Dendritic cell treated with granulocyte-macrophage colony-stimulating factor and Interleukin-4, amounts not matched to agents 40 ng/mL and 50 ng/mL, for 4 days (primary cell): ENCODE data around the gene ENTHD1.
"Not testable (repeated sequence)": the region's sequence is repeated elsewhere in the genome, so short reads cannot be mapped to it uniquely, and the experiment has no call there.

ENCODE experiments used
- H3K27ac Mint-ChIP-seq: one replicate; pipeline ENCODE4 v1.8.0; 2022; ENCODE audit warnings: mild to moderate bottlenecking, mixed read lengths
- H3K27me3 Mint-ChIP-seq: one replicate; pipeline ENCODE4 v1.8.0; 2022; ENCODE audit warnings: mild to moderate bottlenecking, mixed read lengths
- H3K36me3 Mint-ChIP-seq: one replicate; pipeline ENCODE4 v1.8.0; 2022; ENCODE audit warnings: low read depth, mixed read lengths
- H3K4me1 Mint-ChIP-seq: one replicate; pipeline ENCODE4 v1.8.0; 2022; ENCODE audit warnings: low read depth, mixed read lengths
- H3K4me3 Mint-ChIP-seq: one replicate; pipeline ENCODE4 v1.8.0; 2022; ENCODE audit warnings: mild to moderate bottlenecking, moderate library complexity, mixed read lengths
- H3K9me3 Mint-ChIP-seq: one replicate; pipeline ENCODE4 v1.8.0; 2022; ENCODE audit warnings: mixed read lengths
- intact Hi-C: fragments of 100-400 bp; cut with micrococcal nuclease; formaldehyde crosslinking; loops from one replicate; pipeline ENCODE4 v1.15.0; 2022

The ENTHD1 gene

DNA sequence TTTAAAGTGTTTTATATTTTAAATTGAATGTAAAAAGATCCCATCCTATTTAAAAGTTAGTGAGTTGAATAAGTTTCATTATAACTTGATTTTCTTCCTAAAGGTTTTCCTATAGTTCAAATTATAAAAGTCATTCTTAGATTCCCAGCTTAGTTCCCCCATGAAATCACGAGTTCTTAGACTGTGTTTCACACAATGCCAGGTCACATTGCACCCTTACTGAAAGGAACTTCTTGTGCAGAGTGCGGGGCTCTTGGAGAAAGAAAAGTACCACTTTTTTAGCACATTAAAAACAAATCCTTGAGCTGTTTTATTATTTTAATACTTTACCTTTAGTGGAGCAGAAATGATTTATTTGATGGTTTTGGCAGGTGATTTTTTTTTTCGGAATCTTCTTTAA lies 22.9 kb upstream of the ENTHD1 start:
- Mint-ChIP-seq H3K4me3 (no peak overlapping the region), H3K36me3 (no peaks in the 10 kb centered on the region), H3K27ac (no peak overlapping the region), H3K9me3 (no peaks in the 10 kb centered on the region), H3K27me3 (peaks cover 44% of the 10 kb centered on the region), H3K4me1 (peaks cover 6% of the 10 kb centered on the region)
- intact Hi-C loops = no loop called here

DNA sequence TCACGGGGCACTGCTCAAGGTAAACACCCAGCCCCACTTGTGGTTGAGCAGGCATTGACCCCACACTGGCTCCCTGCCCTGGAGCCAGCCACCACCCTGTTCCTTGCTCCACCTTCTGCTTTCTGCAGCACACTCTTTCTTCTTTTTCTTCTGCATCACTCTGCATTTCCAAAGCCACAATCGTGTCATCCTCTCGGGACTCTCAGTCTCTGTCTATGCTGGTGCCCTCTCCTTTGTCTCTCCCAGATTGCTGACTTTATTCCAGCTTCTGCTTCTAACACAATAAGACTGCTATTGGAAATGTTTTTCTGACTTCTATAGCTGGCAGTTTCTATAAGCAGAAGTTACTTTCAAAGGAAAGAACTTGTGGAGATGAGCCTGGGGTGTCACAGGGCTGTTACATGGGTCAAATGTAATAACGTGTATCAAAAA lies 21.8 kb upstream of the ENTHD1 start:
- Mint-ChIP-seq H3K36me3 (no peaks in the 10 kb centered on the region), H3K4me3 (no peak overlapping the region), H3K27ac (no peak overlapping the region), H3K4me1 (peaks cover 6% of the 10 kb centered on the region), H3K9me3 (no peaks in the 10 kb centered on the region), H3K27me3 (peaks cover 43% of the 10 kb centered on the region)
- intact Hi-C loops = no loop called here

DNA sequence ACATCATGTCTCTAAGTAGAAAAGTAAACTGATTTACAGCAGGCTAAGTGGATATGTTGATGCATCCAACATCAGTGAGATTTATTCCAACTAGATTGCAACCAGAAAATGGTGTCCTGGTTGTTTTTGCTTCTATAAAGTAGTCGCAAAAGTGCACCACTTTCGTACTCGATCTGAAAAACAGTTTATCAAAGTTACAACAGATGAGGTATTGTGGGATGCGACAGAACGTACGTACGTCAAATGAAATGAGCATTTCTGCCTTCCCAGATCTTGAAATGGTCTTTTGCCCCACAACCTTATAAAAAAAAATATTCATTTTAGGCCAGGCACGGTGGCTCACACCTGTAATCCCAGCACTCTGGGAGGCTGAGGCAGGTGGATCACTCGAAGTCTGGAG lies 21.0 kb upstream of the ENTHD1 start:
- no peak overlapping the region for H3K27ac Mint-ChIP-seq
- no peak overlapping the region for H3K4me3 Mint-ChIP-seq
- intact Hi-C loops = no loop called here
- no peaks in the 10 kb centered on the region for H3K9me3 Mint-ChIP-seq
- H3K36me3 Mint-ChIP-seq = no peaks in the 10 kb centered on the region
- peaks cover 6% of the 10 kb centered on the region for H3K4me1 Mint-ChIP-seq
- peaks cover 45% of the 10 kb centered on the region for H3K27me3 Mint-ChIP-seq

DNA sequence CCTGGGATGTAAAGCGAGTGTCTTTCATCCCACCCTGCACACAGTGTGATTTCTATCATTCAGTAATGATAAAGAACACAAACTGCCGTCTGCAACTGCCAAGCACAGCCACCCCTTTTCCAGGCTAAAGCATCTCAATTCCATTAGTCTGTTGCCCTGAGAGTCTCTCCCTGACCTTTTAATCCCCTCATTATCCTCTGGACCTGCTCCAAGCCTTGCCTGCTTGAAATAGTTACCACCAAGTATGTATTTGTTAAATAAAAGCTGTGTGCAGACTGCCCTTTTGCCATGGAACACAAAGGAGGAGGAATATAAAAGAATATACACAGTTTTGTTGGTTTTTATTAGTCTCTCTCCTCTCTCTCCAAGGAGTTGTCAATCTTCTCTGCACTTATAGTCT lies 20.3 kb upstream of the ENTHD1 start:
- intact Hi-C loops = no loop called here
- peaks cover 46% of the 10 kb centered on the region for H3K27me3 Mint-ChIP-seq
- no peaks in the 10 kb centered on the region for H3K9me3 Mint-ChIP-seq
- no peak overlapping the region for H3K27ac Mint-ChIP-seq
- H3K36me3 Mint-ChIP-seq = no peaks in the 10 kb centered on the region
- H3K4me3 Mint-ChIP-seq = no peak overlapping the region
- H3K4me1 Mint-ChIP-seq = peaks cover 6% of the 10 kb centered on the region

DNA sequence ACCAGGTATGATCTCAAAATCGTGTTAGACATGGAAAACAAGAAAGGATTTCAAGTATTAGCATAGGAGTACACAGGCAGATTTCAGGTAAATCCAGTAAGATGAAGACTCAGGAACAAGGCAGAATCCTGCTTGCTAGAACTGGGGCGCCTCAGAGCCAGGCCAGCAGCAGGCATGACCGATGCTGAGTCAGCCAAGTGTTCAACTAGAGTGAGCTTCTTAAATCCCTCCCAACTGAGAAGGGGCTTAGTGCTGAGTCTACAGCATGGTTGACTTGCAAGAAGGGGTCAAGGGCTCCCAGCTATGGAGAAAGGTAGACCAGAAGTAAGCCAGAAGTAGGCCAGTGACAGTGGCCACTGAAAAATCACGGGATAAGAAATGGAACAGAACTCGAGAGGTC lies 19.8 kb upstream of the ENTHD1 start:
- intact Hi-C loops = no loop called here
- Mint-ChIP-seq H3K36me3 (no peaks in the 10 kb centered on the region), H3K4me1 (peaks cover 6% of the 10 kb centered on the region), H3K9me3 (no peaks in the 10 kb centered on the region), H3K27me3 (peaks cover 51% of the 10 kb centered on the region), H3K4me3 (no peak overlapping the region), H3K27ac (no peak overlapping the region)

DNA sequence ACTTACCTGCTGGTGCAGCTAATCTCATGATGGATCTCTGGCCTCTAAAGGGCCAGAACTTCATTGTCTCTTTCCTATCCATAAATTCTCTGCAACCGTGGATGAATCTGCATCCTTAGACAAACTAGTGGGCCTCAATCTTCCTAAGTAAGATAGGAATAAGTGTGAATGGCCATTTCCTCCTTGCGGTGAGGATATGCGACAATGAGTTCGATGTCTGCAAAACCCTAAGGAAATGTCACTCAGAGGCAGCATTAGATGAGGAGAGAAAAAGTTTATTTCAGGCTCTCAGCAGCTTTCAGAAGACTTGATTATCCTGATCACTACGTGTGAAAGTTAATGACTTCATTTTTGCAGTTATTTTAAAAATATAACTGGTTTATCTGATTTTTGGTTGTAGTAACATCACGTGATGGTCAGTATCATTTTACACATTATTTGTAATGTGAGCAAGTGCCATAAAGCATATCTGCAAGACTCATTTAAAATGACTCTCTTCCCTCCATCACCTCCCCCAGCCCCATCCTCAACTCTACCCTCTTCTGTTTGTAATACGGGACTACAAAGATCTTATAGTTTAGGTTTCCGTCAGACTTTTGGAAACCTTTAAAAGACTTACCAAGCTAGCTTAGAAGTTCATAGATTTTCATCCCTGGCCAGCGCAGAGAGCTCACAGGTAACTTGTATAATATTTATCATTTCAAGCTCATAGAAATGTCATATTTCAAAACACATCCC lies 17.5 kb upstream of the ENTHD1 start:
- Mint-ChIP-seq H3K9me3 (no peaks in the 10 kb centered on the region), H3K4me1 (peaks cover 6% of the 10 kb centered on the region)
- intact Hi-C loops = no loop called here

DNA sequence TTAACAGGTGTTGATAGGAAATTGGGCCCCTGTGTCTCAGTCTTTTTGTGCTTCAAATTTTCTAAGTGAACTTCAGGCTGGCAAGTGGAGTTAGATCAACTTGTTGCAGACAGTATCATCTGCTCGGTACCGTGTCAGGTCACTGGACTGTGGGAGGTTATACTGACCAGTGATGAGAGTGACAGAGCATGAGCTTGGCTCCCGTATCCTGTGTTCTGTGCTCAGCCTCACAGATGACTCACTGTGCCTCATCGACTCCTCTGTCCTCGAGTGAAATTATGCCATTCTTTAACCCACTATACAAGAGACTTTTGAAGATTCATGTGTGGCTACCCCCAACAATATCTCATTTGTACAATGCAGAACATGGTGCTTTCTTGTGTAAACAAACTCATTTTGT lies 15.2 kb upstream of the ENTHD1 start:
- no peaks in the 10 kb centered on the region for H3K36me3 Mint-ChIP-seq
- peaks cover 42% of the 10 kb centered on the region for H3K27me3 Mint-ChIP-seq
- H3K27ac Mint-ChIP-seq = no peak overlapping the region
- H3K4me1 Mint-ChIP-seq = no peaks in the 10 kb centered on the region
- no peak overlapping the region for H3K4me3 Mint-ChIP-seq
- intact Hi-C loops = no loop called here
- H3K9me3 Mint-ChIP-seq = no peaks in the 10 kb centered on the region

More for the DNA sequence above, 17.5 kb upstream of the ENTHD1 start:
- no peak overlapping the region for H3K4me3 Mint-ChIP-seq
- no peak overlapping the region for H3K27ac Mint-ChIP-seq
- no peaks in the 10 kb centered on the region for H3K36me3 Mint-ChIP-seq
- H3K27me3 Mint-ChIP-seq = peaks cover 48% of the 10 kb centered on the region

DNA sequence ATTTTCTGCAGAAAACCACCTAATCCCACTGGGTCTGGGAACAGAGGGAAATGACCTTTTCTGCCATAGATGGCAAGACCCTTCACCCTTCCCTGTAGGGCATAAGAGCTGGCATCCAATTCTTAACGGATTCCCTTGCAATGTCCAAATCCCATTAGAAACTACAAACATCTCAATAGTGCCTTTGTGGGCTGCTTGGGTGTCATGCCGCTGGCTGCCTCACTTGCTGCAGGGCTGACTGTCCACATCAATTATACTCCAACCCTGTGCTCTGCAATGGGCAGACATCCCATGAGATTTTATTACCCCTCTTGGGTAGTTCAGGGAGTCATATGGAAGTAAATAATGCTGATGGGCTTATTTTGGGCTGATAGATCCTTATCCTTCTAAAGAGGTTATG lies 14.6 kb upstream of the ENTHD1 start:
- intact Hi-C loops = no loop called here
- no peaks in the 10 kb centered on the region for H3K9me3 Mint-ChIP-seq

DNA sequence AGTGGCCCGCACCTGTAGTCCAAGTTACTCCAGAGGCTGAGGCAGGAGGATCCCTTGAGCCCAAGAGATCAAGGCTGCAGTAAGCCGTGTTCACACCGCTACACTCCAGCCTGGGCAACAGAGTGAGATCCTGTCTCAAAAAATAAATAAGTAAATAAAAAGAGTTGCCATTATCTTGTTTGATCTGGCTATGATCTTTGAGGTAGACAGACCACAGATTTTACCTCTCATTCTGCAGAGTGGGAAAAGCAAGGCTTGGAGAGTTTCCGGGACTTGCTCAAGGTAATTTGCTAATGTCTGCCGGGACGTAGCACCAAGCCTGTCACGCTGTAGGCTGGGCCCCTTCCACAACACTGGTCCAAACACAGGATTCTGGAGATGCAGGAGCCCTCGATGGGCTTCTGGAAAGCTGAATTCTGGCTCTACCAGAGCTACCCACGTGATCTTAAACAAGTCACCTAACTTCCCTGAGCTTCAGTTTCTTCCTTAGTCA lies 14.1 kb upstream of the ENTHD1 start:
- H3K4me3 Mint-ChIP-seq = no peak overlapping the region
- no peak overlapping the region for H3K27ac Mint-ChIP-seq
- no peaks in the 10 kb centered on the region for H3K36me3 Mint-ChIP-seq
- intact Hi-C loops = no loop called here
- H3K9me3 Mint-ChIP-seq = no peaks in the 10 kb centered on the region
- no peaks in the 10 kb centered on the region for H3K4me1 Mint-ChIP-seq
- H3K27me3 Mint-ChIP-seq = peaks cover 33% of the 10 kb centered on the region

More for the DNA sequence above, 14.6 kb upstream of the ENTHD1 start:
- Mint-ChIP-seq H3K36me3 (no peaks in the 10 kb centered on the region), H3K27ac (no peak overlapping the region), H3K4me3 (no peak overlapping the region), H3K27me3 (peaks cover 37% of the 10 kb centered on the region), H3K4me1 (no peaks in the 10 kb centered on the region)

DNA sequence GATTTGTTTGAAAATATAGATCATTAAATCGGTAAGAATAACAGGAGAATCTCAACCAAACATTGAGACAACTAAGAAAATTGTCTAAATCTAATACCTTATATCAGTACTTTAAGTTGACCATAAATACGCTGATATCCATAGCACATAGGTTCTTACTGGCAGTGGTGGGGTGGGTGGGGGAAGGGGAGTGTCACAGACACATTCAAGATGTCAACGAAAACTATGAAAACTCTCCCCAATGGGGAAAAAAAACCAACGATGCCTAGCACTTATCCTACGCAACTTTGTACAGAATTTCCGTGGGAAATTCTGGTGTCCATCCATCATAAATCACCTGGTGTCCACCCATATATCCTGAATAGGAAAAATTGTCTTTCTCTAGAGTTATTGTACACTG lies 13.5 kb upstream of the ENTHD1 start:
- Mint-ChIP-seq H3K27me3 (peaks cover 30% of the 10 kb centered on the region), H3K4me3 (no peak overlapping the region), H3K4me1 (no peaks in the 10 kb centered on the region), H3K9me3 (no peaks in the 10 kb centered on the region), H3K36me3 (no peaks in the 10 kb centered on the region), H3K27ac (no peak overlapping the region)
- intact Hi-C loops = no loop called here

DNA sequence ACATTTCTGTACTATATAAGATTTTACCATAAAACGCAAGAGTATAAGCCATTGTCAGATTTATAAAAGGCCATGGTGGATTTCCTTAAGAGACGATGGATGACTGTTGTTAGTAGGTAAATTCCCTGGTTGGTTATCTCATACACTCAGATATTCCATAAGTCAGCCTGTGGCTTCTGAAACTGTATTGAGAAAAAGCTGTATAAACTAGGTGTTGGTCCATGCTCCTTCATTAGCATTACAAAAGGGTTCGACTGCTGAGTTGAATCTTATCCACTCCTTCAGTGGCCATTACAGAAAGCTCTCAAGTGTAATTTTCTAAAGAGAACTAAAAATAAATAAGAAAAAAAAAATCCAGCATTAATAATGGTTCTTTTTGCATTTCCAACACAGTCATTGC lies 12.6 kb upstream of the ENTHD1 start:
- Mint-ChIP-seq H3K36me3 (no peaks in the 10 kb centered on the region), H3K27ac (no peak overlapping the region), H3K4me3 (no peak overlapping the region), H3K9me3 (no peaks in the 10 kb centered on the region), H3K4me1 (peaks cover under 1% of the 10 kb centered on the region), H3K27me3 (peaks cover 24% of the 10 kb centered on the region)
- intact Hi-C loops = no loop called here

DNA sequence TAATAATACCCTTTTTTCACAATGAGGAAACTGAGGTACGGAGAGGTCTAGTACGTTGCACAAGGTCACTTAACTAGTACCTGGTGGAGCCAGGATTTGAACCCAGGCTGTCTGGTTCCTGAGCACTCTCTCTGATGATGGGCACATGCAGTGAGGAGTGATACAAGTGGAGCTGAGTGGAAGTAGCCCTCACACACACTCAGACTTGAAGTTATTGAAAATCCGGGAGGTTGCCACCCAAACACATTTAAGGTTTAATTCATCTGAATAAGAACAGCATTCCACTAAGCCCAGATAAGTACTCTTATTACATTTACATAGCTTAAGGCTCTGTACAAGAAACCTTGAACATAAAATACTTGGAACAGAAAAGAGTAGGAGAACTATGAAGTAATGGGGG lies 12.1 kb upstream of the ENTHD1 start:
- peaks cover 6% of the 10 kb centered on the region for H3K4me1 Mint-ChIP-seq
- no peaks in the 10 kb centered on the region for H3K9me3 Mint-ChIP-seq
- H3K36me3 Mint-ChIP-seq = no peaks in the 10 kb centered on the region
- intact Hi-C loops = no loop called here
- peaks cover 22% of the 10 kb centered on the region for H3K27me3 Mint-ChIP-seq
- H3K4me3 Mint-ChIP-seq = no peak overlapping the region
- H3K27ac Mint-ChIP-seq = no peak overlapping the region

DNA sequence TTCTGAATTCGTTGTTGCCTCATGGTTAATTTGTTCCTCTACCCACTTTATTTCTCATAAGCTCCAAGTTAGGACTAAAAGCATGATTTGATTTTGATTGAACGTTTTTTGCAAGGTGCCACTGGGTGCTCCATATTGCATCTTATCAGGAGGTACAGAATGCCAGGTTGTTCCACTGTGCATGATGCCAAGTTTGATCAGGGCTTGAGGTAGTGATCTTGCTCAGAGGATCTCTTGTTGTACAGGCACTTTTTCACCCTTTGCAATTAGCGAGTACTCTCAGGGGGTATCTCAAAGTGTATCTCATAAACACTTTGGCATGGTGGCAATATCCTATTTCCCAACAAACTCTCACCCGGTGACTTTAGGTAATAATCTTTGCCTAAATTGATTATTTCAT lies 11.3 kb upstream of the ENTHD1 start:
- peaks cover 18% of the 10 kb centered on the region for H3K27me3 Mint-ChIP-seq
- H3K4me3 Mint-ChIP-seq = no peak overlapping the region
- H3K27ac Mint-ChIP-seq = no peak overlapping the region
- intact Hi-C loops = no loop called here
- H3K4me1 Mint-ChIP-seq = peaks cover 14% of the 10 kb centered on the region
- H3K9me3 Mint-ChIP-seq = no peaks in the 10 kb centered on the region
- no peaks in the 10 kb centered on the region for H3K36me3 Mint-ChIP-seq

DNA sequence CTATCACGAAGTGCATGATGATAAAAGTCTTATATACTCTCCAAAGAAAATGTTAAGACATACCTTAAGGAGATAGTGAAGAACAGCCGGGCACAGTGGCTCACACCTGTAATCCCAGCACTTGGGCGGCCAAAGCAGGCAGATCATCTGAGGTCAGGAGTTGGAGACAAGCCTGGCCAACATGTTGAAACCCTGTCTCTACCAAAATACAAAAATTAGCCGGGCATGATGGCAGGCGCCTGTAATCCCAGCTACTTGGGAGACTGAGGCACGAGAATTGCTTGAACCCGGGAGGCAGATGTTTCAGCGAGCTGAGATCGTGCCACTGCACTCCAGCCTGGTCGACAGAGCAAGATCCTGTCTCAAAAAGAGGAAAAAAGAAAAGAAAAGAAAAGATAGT lies 10.5 kb upstream of the ENTHD1 start:
- H3K4me3 Mint-ChIP-seq, H3K9me3 Mint-ChIP-seq, H3K27ac Mint-ChIP-seq, intact Hi-C loops, H3K36me3 Mint-ChIP-seq: not testable (repeated sequence)
- H3K4me1 Mint-ChIP-seq = peaks cover 18% of the 10 kb centered on the region
- peaks cover 15% of the 10 kb centered on the region for H3K27me3 Mint-ChIP-seq

DNA sequence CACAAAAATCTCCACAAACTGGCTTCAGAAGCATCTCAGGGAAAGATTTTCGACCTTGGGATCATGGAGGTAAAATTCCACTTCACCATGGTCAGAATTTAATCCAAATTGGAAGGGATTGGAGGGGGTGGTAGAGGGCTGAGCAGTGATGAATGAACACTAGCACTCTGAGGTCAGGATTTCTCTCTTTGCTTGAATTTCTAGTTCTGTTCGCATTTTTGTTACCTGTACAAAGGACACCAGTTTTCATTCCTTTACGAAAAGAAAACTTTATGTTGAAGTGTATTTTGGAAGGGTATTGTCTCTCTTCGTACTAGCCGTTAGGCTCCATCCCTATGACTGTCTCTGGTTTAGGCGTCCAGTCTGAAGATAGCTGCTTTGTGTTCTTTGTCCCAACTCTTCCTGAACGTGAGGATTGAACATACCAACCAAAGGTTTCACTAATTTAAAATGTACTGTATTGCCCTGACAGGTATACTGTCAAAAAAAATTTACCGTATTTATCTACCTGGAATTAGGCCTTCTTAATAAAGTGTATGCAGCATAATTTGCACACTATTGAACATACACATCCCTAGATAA lies 8.1 kb upstream of the ENTHD1 start:
- Mint-ChIP-seq H3K27me3 (peaks cover 6% of the 10 kb centered on the region), H3K4me3 (no peak overlapping the region), H3K4me1 (peaks cover 23% of the 10 kb centered on the region), H3K9me3 (no peaks in the 10 kb centered on the region), H3K36me3 (no peaks in the 10 kb centered on the region), H3K27ac (no peak overlapping the region)
- intact Hi-C loops = loop anchor here (2.0 kb wide), 1 partner anchor 63 kb away; no protein-coding TSS in a partner anchor
